ENCODE results near the gene PI4K2B. TPM values are rescaled to one million over a fixed set of nuclear protein-coding genes. Genes with fewer than 3 reads are reported as not detected.

The PI4K2B gene
- total RNA-seq, 1 experiment from 2014 or later, result 19.3 TPM

DNA sequence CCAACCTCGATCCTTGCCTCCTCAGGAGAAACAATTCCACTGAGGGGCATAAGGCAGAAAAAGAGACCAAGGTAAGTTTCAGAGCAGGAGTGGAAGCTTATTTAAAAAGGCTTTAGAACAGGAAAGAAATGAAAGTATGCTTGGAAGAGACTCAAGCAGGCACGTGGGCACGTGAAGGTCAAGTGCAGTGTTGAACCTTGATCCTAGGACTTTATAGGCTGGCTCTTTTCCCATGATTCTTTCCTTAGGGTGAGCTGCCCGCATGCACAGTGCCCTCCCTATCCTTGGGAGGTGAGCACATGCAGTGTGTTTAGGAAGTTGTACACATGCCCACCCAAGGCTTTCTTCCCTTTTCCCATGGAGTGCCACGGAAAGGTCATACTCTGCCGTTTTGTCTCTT is 4.0 kb upstream of the PI4K2B start:
- CTCF ChIA-PET, result no interaction called here
- no peaks in the 10 kb centered on the region for H3K9me2 ChIP-seq (ENCODE audit: insufficient read depth)
- peaks cover 0 to 12% of the 10 kb centered on the region in 2 experiments; a peak in 3 of 4 replicates for H3K9me3 ChIP-seq (ENCODE audit: control insufficient read depth in 1 of 2, insufficient read depth in 1 of 2, low read depth in 1 of 2, low read length in 2 of 2)
- no peak overlapping the region for H3K4me2 ChIP-seq (ENCODE audit: low read length)
- intact Hi-C loops (cut with micrococcal nuclease), result loop anchor here (5.0 kb wide), 1 partner anchor 68 kb away; the partner anchor contains the start of gene SEPSECS
- ATAC-seq (no peak), DNase-seq (ENCODE audit: low read depth, low spot score) (no peak)
- H3K36me3 ChIP-seq (ENCODE audit: control insufficient read depth in 1 of 2, insufficient read depth in 2 of 2, low read length in 2 of 2), result no peaks in the 10 kb centered on the region
- no peak overlapping the region for H3K4me3 ChIP-seq (replicated peaks in 1 of 2; ENCODE audit: low read depth in 1 of 2, low read length in 2 of 2)
- peaks cover 6 to 7% of the 10 kb centered on the region in 2 experiments for H3K4me1 ChIP-seq (ENCODE audit: control insufficient read depth in 1 of 2, insufficient read depth in 2 of 2, low read length in 2 of 2)
- H3K27me3 ChIP-seq (ENCODE audit: insufficient read depth, low read length), result no peaks in the 10 kb centered on the region
- no TSS peak for BruUV-seq (replicated peaks)
- no peak overlapping the region for H2AFZ ChIP-seq (ENCODE audit: low read depth, low read length, poor library complexity, severe bottlenecking)
- POLR2A ChIA-PET, result no interaction called here
- H3K9ac ChIP-seq (ENCODE audit: low read length), result no peak overlapping the region
- no peak for TF ChIP-seq EZH2phosphoT487 (IDR thresholded peaks at IDR 0.05; ENCODE audit: borderline replicate concordance)
- no peak for TF ChIP-seq REST (IDR thresholded peaks at IDR 0.05; ENCODE audit: low read depth)
- no peak overlapping the region for H3K27ac ChIP-seq (ENCODE audit: low read depth, low read length)
- RAD21 ChIA-PET (ENCODE audit: low non-redundant PET in 1 of 2, low total read pairs in 2 of 2, uncharacterized antibody in 2 of 2, unreplicated experiment in 2 of 2), result no interaction called here
- peaks cover under 1% of the 10 kb centered on the region for H3K79me2 ChIP-seq (ENCODE audit: insufficient read depth, low read length)
- H4K20me1 ChIP-seq (ENCODE audit: insufficient read depth), result no peaks in the 10 kb centered on the region

GRCh38 chr4:25233194-25233593 is 639 bp upstream of the PI4K2B start:
- peak overlapping the region; percentile 70 for H3K4me2 ChIP-seq (ENCODE audit: low read length)
- H2AFZ ChIP-seq (ENCODE audit: low read depth, low read length, poor library complexity, severe bottlenecking), result peak overlapping the region; percentile 24
- peak overlapping the region; percentile 15 for H3K9ac ChIP-seq (ENCODE audit: low read length)
- RAD21 ChIA-PET (ENCODE audit: low non-redundant PET in 1 of 2, low total read pairs in 2 of 2, uncharacterized antibody in 2 of 2, unreplicated experiment in 2 of 2), result no interaction called here
- H3K4me1 ChIP-seq (ENCODE audit: control insufficient read depth in 1 of 2, insufficient read depth in 2 of 2, low read length in 2 of 2), result peaks cover 10 to 15% of the 10 kb centered on the region in 2 experiments
- H3K27ac ChIP-seq (ENCODE audit: low read depth, low read length), result peak overlapping the region; percentile 46; the same call in 1 of the 2 replicates
- no peaks in the 10 kb centered on the region for H3K9me2 ChIP-seq (ENCODE audit: insufficient read depth)
- H4K20me1 ChIP-seq (ENCODE audit: insufficient read depth), result no peaks in the 10 kb centered on the region
- CTCF ChIA-PET, result interaction anchor here (3.8 kb wide), 1 partner anchor 80 kb away, joined by 19 read pairs; the partner anchor contains the start of gene ZCCHC4
- no peaks in the 10 kb centered on the region for H3K36me3 ChIP-seq (ENCODE audit: control insufficient read depth in 1 of 2, insufficient read depth in 2 of 2, low read length in 2 of 2)
- peaks cover 35% of the 10 kb centered on the region for H3K79me2 ChIP-seq (ENCODE audit: insufficient read depth, low read length)
- H3K9me3 ChIP-seq (ENCODE audit: control insufficient read depth in 1 of 2, insufficient read depth in 1 of 2, low read depth in 1 of 2, low read length in 2 of 2), result no peaks in the 10 kb centered on the region
- intact Hi-C loops (cut with micrococcal nuclease), result loop anchor here (5.0 kb wide), 1 partner anchor 71 kb away; the partner anchor contains the start of gene SEPSECS
- no peaks in the 10 kb centered on the region for H3K27me3 ChIP-seq (ENCODE audit: insufficient read depth, low read length)
- H3K4me3 ChIP-seq (replicated peaks in 1 of 2; ENCODE audit: low read depth in 1 of 2, low read length in 2 of 2), result peak overlapping the region; percentile 32 to 77
- ATAC-seq, result no peak
- POLR2A ChIA-PET, result interaction anchor here (0.8 to 1.1 kb wide), 2 partner anchors 8 to 79 kb away, joined by 3 to 6 read pairs; partner anchors contain the start of gene ZCCHC4
- BruUV-seq (replicated peaks), result TSS peak; percentile 77
- no peak for DNase-seq (ENCODE audit: low read depth, low spot score)
- no peak for TF ChIP-seq EGR1 (IDR thresholded peaks at IDR 0.05; ENCODE audit: low read depth)
- TF ChIP-seq MAX (IDR thresholded peaks at IDR 0.05), result no peak
- no peak for TF ChIP-seq REST (IDR thresholded peaks at IDR 0.05; ENCODE audit: low read depth)
- TF ChIP-seq ELF1 (IDR thresholded peaks at IDR 0.05; ENCODE audit: borderline replicate concordance, low read depth), result no peak
- TF ChIP-seq ZFX (IDR thresholded peaks at IDR 0.05), result no peak
- no peak for TF ChIP-seq SP1 (IDR thresholded peaks at IDR 0.05; ENCODE audit: low read depth)
- TF ChIP-seq EZH2 (IDR thresholded peaks at IDR 0.05), result no peak
- TF ChIP-seq FOSL1 (IDR thresholded peaks at IDR 0.05; ENCODE audit: low read depth), result no peak
- TF ChIP-seq EZH2phosphoT487 (IDR thresholded peaks at IDR 0.05; ENCODE audit: borderline replicate concordance), result no peak
- TF ChIP-seq CEBPB (IDR thresholded peaks at IDR 0.05; ENCODE audit: low read depth), result no peak
- no peak for TF ChIP-seq TCF7L2 (IDR thresholded peaks at IDR 0.05; ENCODE audit: borderline replicate concordance, extremely low read depth, insufficient read depth, insufficient read length)
